ENCODE measurements around the gene RNF157. TPM values are rescaled to one million over a fixed set of nuclear protein-coding genes. Genes with fewer than 3 reads are reported as not detected.

RNF157 gene
- total RNA-seq, 1 experiment from 2014 or later, result 0.86 TPM

DNA sequence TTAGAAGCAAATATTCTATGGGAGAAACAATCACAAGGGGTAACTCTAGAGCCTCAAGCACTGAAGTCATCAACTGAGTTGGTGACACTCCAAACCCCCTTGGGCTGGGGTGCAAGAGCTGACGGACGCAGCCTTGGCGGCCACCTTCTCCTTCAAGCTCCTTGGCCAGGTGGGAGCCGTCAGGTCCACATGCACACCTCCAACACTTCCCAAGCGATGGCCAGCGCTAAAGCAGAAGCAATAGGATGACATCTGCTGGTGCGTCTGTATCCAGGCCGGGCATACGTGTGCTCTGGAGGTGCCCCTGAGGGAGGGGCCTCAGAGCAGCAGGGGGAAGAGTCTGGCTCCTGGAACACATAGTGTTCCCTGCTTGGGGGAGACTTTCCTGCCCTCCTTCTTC is 87.1 kb downstream of the RNF157 start (continued):
- TF ChIP-seq, protein P1, sequence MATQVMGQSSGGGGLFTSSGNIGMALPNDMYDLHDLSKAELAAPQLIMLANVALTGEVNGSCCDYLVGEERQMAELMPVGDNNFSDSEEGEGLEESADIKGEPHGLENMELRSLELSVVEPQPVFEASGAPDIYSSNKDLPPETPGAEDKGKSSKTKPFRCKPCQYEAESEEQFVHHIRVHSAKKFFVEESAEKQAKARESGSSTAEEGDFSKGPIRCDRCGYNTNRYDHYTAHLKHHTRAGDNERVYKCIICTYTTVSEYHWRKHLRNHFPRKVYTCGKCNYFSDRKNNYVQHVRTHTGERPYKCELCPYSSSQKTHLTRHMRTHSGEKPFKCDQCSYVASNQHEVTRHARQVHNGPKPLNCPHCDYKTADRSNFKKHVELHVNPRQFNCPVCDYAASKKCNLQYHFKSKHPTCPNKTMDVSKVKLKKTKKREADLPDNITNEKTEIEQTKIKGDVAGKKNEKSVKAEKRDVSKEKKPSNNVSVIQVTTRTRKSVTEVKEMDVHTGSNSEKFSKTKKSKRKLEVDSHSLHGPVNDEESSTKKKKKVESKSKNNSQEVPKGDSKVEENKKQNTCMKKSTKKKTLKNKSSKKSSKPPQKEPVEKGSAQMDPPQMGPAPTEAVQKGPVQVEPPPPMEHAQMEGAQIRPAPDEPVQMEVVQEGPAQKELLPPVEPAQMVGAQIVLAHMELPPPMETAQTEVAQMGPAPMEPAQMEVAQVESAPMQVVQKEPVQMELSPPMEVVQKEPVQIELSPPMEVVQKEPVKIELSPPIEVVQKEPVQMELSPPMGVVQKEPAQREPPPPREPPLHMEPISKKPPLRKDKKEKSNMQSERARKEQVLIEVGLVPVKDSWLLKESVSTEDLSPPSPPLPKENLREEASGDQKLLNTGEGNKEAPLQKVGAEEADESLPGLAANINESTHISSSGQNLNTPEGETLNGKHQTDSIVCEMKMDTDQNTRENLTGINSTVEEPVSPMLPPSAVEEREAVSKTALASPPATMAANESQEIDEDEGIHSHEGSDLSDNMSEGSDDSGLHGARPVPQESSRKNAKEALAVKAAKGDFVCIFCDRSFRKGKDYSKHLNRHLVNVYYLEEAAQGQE (IDR thresholded peaks at IDR 0.05; ENCODE audit: low read depth), result no peak
- TF ChIP-seq CEBPB (IDR thresholded peaks at IDR 0.05; ENCODE audit: low read depth), result no peak
- no peak for TF ChIP-seq RAD21 (IDR thresholded peaks at IDR 0.05; ENCODE audit: low read depth)
- no peak for TF ChIP-seq ELF1 (IDR thresholded peaks at IDR 0.05; ENCODE audit: borderline replicate concordance, low read depth)
- TF ChIP-seq TCF7L2 (IDR thresholded peaks at IDR 0.05; ENCODE audit: borderline replicate concordance, extremely low read depth, insufficient read depth, insufficient read length), result no peak
- TF ChIP-seq, protein P2, sequence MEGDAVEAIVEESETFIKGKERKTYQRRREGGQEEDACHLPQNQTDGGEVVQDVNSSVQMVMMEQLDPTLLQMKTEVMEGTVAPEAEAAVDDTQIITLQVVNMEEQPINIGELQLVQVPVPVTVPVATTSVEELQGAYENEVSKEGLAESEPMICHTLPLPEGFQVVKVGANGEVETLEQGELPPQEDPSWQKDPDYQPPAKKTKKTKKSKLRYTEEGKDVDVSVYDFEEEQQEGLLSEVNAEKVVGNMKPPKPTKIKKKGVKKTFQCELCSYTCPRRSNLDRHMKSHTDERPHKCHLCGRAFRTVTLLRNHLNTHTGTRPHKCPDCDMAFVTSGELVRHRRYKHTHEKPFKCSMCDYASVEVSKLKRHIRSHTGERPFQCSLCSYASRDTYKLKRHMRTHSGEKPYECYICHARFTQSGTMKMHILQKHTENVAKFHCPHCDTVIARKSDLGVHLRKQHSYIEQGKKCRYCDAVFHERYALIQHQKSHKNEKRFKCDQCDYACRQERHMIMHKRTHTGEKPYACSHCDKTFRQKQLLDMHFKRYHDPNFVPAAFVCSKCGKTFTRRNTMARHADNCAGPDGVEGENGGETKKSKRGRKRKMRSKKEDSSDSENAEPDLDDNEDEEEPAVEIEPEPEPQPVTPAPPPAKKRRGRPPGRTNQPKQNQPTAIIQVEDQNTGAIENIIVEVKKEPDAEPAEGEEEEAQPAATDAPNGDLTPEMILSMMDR (IDR thresholded peaks at IDR 0.05 in 2 of 3, conservative IDR thresholded peaks at IDR 0.05 in 1 of 3; ENCODE audit: borderline replicate concordance in 1 of 3, insufficient read depth in 1 of 3, low read depth in 2 of 3, low read length in 2 of 3), result no peak

DNA sequence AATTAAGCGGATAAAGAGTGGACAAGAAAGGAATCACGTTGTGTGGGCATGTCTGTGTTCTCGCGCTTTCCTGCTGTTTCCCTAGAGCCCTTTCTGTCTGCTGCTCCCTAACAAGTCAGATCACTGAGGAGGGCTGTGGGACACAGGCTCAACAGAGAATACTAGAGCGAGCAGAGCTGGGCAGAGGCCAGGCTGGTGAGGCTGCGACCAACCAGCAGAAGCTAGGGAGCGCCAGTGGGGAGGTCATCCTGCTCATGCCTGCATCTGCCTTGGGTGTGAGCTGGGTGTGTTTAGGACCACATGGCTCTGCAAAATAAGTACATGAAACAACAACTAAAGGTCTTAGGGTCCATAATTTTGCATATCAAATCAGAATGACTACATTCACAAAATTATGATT is 87.7 kb downstream of the RNF157 start:
- ChIA-PET RAD21 (ENCODE audit: low non-redundant PET in 1 of 2, low total read pairs in 2 of 2, uncharacterized antibody in 2 of 2, unreplicated experiment in 2 of 2) (no interaction called here), CTCF (interaction anchor here (0.9 to 2.2 kb wide), 3 partner anchors 23 to 127 kb away, joined by 3 to 8 read pairs (median 4); no protein-coding TSS in a partner anchor), POLR2A (no interaction called here)
- H3K27me3 ChIP-seq (ENCODE audit: insufficient read depth, low read length), result no peaks in the 10 kb centered on the region
- intact Hi-C loops (cut with micrococcal nuclease), result no loop called here
- H3K27ac ChIP-seq (ENCODE audit: low read depth, low read length), result no peak overlapping the region
- H3K4me3 ChIP-seq (replicated peaks in 1 of 2; ENCODE audit: low read depth in 1 of 2, low read length in 2 of 2), result no peak overlapping the region
- H3K4me2 ChIP-seq (ENCODE audit: low read length), result no peak overlapping the region
- BruUV-seq (replicated peaks), result no TSS peak
- no peak overlapping the region for H2AFZ ChIP-seq (ENCODE audit: low read depth, low read length, poor library complexity, severe bottlenecking)
- TF ChIP-seq, protein P3, sequence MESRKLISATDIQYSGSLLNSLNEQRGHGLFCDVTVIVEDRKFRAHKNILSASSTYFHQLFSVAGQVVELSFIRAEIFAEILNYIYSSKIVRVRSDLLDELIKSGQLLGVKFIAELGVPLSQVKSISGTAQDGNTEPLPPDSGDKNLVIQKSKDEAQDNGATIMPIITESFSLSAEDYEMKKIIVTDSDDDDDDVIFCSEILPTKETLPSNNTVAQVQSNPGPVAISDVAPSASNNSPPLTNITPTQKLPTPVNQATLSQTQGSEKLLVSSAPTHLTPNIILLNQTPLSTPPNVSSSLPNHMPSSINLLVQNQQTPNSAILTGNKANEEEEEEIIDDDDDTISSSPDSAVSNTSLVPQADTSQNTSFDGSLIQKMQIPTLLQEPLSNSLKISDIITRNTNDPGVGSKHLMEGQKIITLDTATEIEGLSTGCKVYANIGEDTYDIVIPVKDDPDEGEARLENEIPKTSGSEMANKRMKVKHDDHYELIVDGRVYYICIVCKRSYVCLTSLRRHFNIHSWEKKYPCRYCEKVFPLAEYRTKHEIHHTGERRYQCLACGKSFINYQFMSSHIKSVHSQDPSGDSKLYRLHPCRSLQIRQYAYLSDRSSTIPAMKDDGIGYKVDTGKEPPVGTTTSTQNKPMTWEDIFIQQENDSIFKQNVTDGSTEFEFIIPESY (IDR thresholded peaks at IDR 0.05; ENCODE audit: extremely low read depth, insufficient replicate concordance, low read length), result no peak
- TF ChIP-seq RAD21 (IDR thresholded peaks at IDR 0.05; ENCODE audit: low read depth), result peak; percentile 34; the same call in 1 of the 2 replicates
- TF ChIP-seq, protein P2 (IDR thresholded peaks at IDR 0.05 in 2 of 3, conservative IDR thresholded peaks at IDR 0.05 in 1 of 3; ENCODE audit: borderline replicate concordance in 1 of 3, insufficient read depth in 1 of 3, low read depth in 2 of 3, low read length in 2 of 3), result peak in 2 of 3 experiments; percentile 20 to 24; a peak in 2 of 6 replicates
- ATAC-seq (peak; percentile 37; the same call in 1 of the 2 replicates), DNase-seq (ENCODE audit: low read depth, low spot score) (no peak)
- no peaks in the 10 kb centered on the region for H3K4me1 ChIP-seq (ENCODE audit: control insufficient read depth in 1 of 2, insufficient read depth in 2 of 2, low read length in 2 of 2)
- H3K9me3 ChIP-seq (ENCODE audit: control insufficient read depth in 1 of 2, insufficient read depth in 1 of 2, low read depth in 1 of 2, low read length in 2 of 2), result no peaks in the 10 kb centered on the region
- H3K79me2 ChIP-seq (ENCODE audit: insufficient read depth, low read length), result no peaks in the 10 kb centered on the region
- no peaks in the 10 kb centered on the region for H3K9me2 ChIP-seq (ENCODE audit: insufficient read depth)
- no peaks in the 10 kb centered on the region for H3K36me3 ChIP-seq (ENCODE audit: control insufficient read depth in 1 of 2, insufficient read depth in 2 of 2, low read length in 2 of 2)
- no peak overlapping the region for H3K9ac ChIP-seq (ENCODE audit: low read length)
- no peaks in the 10 kb centered on the region for H4K20me1 ChIP-seq (ENCODE audit: insufficient read depth)

Measured in HCT116 (cell line).